HEK293T (cell line): Measurements from ENCODE around the gene KLHL9.

Experiments used
- ARNT ChIP-seq: fragments of 450-650 bp; IDR thresholded peaks from 2 replicates; pipeline ENCODE4 v1.6.1; 2017; ENCODE audit warnings: mild to moderate bottlenecking
- BHLHE40 ChIP-seq: fragments of 450-650 bp; IDR thresholded peaks from 2 replicates; pipeline ENCODE4 v1.6.1; 2016; ENCODE audit warnings: mild to moderate bottlenecking, moderate library complexity, borderline replicate concordance
- CTBP1 ChIP-seq: fragments of 450-650 bp; IDR thresholded peaks from 2 replicates; pipeline ENCODE4 v1.6.1; 2016; ENCODE audit warnings: borderline replicate concordance
- ELF4 ChIP-seq: fragments of 450-650 bp; IDR thresholded peaks from 2 replicates; pipeline ENCODE4 v1.6.1; 2017; ENCODE audit warnings: antibody characterized with exemption
- FOXA1 ChIP-seq: fragments of 450-650 bp; IDR thresholded peaks from 2 replicates; pipeline ENCODE4 v1.6.1; 2016; ENCODE audit warnings: mild to moderate bottlenecking
- FOXK2 ChIP-seq: fragments of 450-650 bp; IDR thresholded peaks from 2 replicates; pipeline ENCODE4 v1.6.1; 2016; ENCODE audit warnings: mild to moderate bottlenecking
- FOXM1 ChIP-seq: fragments of 450-650 bp; IDR thresholded peaks from 2 replicates; pipeline ENCODE4 v1.6.1; 2017; ENCODE audit warnings: mild to moderate bottlenecking, borderline replicate concordance
- SP1 ChIP-seq: fragments of 450-650 bp; IDR thresholded peaks from 2 replicates; pipeline ENCODE4 v1.6.1; 2017
- ZNF384 ChIP-seq: fragments of 450-650 bp; IDR thresholded peaks from 2 replicates; pipeline ENCODE4 v1.6.1; 2016

DNA sequence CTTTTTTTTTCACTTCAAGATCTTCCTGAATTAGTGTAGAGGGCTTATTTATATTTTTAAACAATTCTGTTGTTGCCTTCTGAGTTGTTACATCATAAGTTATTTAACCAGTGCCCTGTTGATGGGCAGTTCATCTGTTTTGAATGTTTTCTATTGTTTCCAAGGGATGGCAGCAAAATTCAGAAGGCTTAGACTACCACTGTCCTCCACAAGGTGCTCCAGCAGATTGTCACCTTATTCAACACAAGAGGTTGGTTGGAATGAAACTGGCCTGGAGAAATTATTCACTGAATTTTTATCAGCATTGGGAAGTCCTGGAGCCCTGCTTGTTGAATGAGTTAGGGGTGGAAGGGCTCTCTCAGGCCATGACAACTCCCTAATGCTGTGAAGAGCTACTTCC is 1.3 kb upstream of the KLHL9 start:
- TF ChIP-seq FOXK2 (no peak), ZNF384 (no peak), ELF4 (no peak), BHLHE40 (no peak), FOXA1 (no peak), FOXM1 (no peak), CTBP1 (no peak), SP1 (no peak), ARNT (no peak)
